Activated effector memory CD4-positive, alpha-beta T cell treated with anti-CD3 and anti-CD28 coated beads, Interleukin-2, amount 50 U/mL, for 16 hours (primary cell): ENCODE results near the gene EEF1AKMT3.

Experiments
- DNase-seq: peaks from one replicate; pipeline ENCODE4 v3.0.0-alpha.2; 2020

The EEF1AKMT3 gene

GRCh38 chr12:57751788-57752667 is 20.4 kb upstream of the EEF1AKMT3 start, which contains the start of gene CDK4:
CDK4 (minus strand) TSS chr12:57752310; CDS start chr12:57751717, 593 bp downstream.
- DNase-seq: peak; percentile 99

GRCh38 chr12:57752668-57753000 is 19.8 kb upstream of the EEF1AKMT3 start:
- no peak for DNase-seq

- no peak for DNase-seq
Observed at GRCh38 chr12:57753756-57754337, 18.6 kb upstream of the EEF1AKMT3 start.

DNA sequence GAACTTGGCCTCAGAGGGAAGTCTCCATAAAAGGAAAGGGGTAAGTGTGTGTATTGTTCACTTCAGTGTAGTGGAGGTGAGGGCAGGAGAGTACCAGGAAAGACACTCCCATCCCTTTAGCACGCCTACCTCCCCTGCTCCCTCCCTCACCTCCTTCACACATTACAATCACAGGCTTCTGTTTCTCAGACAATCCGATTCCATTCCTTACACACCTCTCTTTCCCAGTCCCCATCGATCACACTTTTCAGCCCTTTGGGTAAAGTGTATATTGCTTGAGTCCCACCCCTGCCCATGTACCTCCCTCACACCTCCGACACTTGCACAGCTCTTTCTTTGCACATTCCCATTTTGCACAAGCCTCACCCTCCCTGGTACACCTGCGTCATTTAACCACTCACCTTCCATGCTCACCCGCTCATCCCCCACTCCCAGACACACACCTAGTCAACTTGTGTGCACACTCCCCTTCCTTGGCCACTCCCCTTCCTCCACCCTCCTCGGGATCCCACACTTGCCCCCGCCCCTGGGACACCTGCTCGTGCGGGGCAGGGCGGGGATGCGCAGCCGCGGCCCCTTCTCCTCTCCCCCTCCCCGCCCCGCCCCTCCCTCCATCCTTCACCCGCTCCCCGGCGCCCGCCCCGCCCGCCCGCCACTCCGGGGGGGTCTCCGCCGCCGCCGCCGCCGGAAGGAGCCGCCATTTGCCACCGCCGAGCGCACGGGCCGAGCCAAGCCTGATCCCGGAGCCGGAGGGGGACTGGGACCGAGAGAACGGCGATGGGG is 17.8 kb upstream of the EEF1AKMT3 start, which contains the start of gene MARCHF9:
Gene MARCHF9 (plus strand): TSS at position 693 of the 783 bp plus-strand sequence. CDS start 426 bp downstream, outside the sequence.
- DNase-seq: peak; percentile 94

DNA sequence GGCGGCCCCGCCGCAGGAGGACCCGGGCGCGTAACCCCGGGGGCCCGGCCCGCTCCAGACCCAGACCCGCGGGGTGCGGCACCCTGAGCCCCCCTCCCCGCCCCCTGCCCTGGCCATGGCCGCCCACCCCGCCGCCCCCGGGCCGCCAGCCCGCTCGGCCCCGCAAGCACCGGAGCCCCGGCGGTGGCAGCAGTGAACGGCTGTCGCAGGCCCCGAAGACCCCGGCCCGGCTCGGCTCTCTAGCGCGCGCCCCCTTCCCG is 17.3 kb upstream of the EEF1AKMT3 start:
- DNase-seq: no peak

DNA sequence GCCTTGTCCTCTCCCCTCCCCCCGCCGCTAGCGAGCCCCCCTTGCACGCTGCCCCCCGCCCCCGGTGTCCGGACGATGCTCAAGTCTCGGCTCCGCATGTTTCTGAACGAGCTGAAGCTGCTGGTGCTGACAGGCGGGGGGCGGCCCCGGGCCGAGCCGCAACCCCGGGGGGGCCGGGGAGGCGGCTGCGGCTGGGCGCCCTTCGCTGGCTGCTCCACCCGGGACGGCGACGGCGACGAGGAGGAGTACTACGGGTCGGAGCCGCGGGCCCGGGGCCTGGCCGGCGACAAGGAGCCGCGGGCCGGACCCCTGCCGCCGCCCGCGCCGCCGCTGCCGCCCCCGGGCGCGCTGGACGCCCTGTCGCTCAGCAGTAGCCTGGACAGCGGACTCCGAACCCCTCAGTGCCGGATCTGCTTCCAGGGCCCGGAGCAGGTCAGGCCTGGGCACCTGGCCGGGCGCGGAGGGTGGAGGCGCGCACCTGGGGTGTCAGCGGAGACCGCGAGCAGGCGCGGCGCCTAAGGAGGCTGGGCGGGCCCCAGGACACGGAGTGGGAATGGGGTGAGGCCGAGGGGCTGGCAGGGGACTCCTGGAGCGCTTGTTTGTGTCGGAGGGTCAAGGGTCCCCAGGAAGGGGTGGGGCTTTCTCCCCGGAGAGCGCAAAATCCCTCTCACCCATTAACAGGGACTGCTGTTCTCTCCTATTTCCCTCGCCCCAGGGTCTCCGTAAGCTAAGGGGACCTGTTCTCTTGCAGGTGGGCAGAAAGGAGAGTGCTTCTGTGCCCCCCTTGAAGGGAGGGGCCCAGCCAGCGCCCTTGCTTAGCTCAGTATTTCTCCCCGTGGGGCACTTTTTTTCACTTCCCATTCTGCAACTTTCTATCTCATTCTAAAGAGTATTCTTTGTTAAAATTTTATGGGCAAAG is 16.7 kb upstream of the EEF1AKMT3 start:
- peak; percentile 79 for DNase-seq

- peak; percentile 90 for DNase-seq
Observed at GRCh38 chr12:57756406-57757341, 15.7 kb upstream of the EEF1AKMT3 start.

GRCh38 chr12:57757771-57758170 is 14.6 kb upstream of the EEF1AKMT3 start:
- DNase-seq: no peak

DNA sequence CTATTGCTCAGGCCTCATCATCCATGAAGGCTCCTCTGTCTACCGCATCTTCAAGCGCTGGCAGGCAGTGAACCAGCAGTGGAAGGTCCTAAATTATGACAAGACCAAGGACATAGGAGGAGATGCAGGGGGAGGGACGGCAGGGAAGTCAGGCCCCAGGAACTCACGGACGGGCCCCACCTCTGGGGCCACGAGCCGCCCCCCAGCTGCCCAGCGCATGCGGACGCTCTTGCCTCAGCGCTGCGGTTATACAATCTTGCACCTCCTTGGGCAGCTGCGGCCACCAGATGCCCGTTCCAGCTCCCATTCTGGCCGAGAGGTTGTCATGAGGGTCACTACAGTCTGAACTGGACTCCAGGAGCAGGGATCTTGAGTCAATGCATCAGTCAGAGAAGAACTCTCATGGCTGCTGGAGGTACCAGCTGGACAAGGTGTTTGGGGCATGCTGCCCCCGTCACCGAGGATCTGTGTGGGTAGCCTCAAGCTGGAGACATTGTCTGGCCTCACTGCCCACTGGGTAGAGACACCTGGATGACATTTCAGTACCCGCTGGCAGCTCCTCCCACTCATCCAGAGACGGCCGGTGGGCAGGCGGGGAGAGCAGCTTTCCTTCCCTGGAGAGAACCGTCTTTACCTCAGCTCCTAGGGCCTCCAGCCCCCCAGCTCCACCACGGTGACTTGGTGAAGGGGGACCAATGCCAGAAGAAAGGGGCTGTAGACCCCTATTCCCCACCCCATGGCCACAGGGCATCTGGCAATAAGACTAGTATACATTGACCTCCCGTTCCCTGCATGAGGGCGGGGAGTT is 13.7 kb upstream of the EEF1AKMT3 start:
- DNase-seq: no peak

- DNase-seq: peak; percentile 78
Observed at GRCh38 chr12:57759360-57759980, 12.9 kb upstream of the EEF1AKMT3 start.

DNA sequence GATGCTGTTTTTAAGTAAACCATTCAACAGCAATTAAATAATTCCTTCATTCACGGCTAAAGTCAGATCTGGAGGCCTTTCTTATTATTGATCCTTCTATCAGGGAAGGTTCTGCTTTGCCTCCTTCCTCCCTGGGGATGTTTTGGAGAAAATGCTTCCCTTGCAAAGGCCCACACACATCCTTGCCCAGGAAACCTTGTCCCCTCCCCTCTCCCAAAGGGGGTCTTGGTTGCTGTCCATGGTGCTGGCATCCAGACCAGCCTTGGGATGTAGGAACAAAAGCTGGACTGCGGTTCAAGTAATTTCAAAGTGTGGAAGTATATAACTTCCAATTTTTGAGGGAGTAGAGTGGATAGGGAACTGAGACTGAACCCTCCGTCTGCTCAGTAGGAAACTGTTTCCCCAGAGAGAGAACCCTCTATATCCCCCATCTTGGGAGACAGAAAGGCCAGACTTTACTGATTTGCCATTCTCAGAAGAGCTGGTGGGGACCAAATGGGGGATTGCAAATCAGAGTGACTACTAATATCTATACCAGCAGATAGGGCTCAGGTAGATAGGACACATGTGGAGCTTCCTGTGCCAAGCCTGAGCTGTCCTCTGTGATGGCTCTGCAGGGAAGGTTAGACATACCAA is 11.9 kb upstream of the EEF1AKMT3 start:
- DNase-seq: no peak

DNA sequence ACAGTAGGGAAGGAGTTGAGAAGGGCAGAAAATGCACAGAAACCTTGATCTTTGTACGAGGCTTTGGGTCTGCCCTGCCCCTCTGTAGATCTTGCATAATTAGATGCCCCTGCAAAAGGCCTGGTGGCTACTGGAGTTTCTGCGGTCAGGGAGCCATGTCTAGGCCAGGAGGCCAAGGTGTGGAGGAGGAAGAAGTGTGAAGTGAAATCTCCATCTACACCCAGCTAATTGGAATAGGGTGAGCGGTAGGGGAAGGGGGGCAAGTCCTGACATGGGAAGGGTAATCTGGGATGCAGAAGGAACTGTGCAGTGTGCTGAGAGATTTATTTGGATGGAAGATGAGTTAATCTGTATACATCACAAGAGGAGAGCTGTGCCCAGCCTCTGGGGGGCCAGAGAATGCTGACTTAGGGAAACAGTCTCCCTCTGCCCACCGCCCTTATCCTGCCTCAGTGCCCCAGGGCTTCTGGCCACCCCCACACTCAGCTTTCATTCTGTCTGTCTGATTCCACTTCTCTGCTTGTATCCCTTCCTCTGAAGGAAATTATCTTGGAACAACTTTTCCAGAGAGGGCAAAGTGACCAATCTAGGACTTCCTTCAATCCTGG is 10.9 kb upstream of the EEF1AKMT3 start:
- DNase-seq: no peak

DNA sequence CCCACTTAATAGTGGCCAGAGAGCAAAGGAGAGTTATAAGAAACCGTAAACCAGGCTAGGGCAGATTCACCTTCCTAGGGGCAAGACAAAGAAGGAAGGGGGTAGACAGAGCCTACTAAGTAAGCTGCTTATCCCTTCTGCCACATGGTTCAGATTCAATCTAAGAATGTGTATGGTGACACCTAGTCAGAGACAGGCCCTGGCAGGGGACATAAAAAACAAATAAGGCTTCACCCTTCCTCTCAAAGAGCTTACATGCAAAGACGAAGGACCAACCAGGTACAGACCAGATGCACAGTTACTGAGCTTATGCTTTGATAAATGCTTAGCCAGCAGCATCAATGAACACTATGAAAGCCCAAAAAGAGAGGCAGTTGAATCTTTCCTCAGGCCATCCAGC is 10.0 kb upstream of the EEF1AKMT3 start:
- DNase-seq: no peak

DNA sequence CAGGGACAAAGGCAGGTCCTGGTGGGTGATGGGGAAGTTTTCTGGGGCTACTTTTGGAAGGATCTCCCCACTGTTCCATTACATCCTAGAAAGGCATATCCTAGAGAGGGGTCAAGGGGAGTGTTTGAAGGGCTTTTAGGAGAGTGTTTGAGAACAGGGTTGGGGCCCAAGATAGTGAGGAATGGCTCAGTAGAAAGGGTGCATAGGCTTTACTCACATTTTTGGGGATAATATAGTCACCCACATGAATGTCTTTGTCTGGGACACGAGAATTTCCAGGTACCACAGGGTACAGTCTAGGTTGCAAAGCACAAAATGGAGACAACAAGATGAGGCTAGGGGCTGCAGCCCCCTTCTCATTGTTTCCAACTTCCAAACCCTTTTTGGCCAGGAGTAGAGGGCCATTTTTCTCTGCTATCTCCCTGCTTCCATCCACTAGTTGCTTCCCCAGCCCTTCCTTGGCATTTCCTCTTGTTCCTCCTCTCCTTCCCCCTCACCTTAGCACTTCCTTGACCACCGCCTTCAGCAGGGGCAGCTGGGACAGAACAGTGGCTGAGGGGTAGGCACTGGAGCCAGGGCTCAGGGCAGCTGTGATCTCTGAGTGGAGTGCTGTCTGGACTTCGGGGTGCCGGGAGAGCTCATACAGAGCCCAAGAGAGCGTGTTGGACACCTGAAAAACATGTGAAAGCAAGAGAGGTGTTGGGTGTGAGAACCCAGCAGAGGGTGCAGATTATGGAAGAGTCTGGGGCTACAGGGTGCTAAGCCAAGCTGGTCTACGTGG is 8.3 kb upstream of the EEF1AKMT3 start:
- DNase-seq: no peak

- no peak for DNase-seq
Observed at GRCh38 chr12:57764662-57765002, 7.8 kb upstream of the EEF1AKMT3 start.

DNA sequence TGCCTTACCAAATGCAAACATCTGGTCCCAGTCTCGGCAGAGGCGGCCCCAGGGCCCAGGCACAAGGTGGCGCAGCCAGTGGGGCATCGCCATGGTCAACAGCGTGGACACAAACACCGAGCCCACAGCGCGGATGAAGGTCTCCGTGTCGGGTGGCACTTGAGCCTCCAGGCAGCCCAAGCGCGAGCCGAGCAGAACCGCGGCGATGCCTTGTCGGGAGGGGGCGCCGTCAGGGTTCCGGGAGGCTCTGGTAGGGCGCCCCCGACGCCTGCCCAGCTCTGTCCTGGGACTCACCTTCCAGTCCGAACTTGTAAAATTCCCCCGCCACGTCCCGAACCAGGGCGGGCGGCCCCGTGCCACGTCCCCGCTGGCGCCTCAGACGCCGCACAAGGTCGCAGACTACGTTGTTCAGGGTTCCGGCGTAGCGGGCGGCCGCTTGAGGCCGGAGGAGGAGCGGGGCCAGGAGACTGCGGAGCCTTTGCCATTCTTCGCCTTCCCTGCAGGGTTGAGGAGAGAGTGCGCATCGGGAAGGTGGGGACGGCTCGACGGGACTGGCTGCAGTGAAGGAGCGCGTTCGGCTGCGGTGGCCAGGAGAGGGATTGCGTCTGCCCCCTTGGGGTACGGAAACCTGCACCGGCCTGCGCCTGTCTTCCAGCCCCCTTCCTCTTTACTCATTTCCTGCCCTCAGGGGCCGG is 7.3 kb upstream of the EEF1AKMT3 start:
- peak; percentile 85 for DNase-seq

DNA sequence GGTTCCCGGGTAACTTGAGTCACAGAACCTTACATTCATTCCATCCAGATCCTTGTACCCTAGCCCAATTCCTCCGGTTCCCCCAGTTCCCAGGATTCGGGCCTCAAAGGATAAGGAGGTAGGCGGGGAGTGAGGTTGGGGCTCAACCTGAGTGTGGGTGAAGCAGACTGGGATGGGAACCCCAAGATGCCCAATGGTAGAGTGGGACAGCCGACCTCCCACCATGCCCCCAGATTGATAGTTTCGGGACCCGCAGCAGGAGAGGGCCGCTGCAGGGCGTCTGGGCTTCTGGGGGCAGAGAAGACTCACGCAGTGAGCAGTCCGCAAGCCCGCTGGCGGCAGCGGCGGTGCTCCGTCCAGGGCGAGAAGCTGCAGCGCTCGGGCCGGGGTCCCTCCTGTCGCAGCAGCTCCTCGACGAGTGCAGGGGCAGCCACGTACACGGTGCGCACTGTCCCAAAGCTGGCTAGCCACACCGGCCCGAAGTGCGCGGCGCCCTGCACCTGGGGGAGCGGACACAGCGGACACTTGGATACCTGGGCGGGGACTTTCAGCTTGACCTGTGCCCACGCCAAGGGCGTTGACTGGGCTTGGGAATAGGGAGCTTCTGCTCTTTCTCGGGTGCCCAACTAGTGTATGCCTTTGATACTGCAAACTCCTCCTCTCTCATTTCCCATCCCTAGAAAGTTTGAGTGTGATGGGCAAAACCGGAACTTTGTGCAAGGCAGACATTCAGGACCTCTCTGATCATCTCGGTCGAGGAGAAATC is 6.5 kb upstream of the EEF1AKMT3 start:
- no peak for DNase-seq
